HG02870 (cell line): ENCODE measurements around the gene PCNX2.

ENCODE experiments used
- ATAC-seq: cut with Tn5 transposase; IDR thresholded peaks from one replicate; pipeline ENCODE4 v1.9.1; 2021; ENCODE audit warnings: mild to moderate bottlenecking, moderate library complexity; ENCODE audit not compliant: unreplicated experiment

PCNX2 gene

GRCh38 chr1:232942413-232943294, 352.9 kb downstream of the PCNX2 start:
- ATAC-seq: no peak

- no peak for ATAC-seq
Observed at GRCh38 chr1:232940262-232940661, 355.3 kb downstream of the PCNX2 start.

- no peak for ATAC-seq
Observed at GRCh38 chr1:232939748-232940147, 355.8 kb downstream of the PCNX2 start.

GRCh38 chr1:232938926-232939325, 356.6 kb downstream of the PCNX2 start:
- ATAC-seq: no peak

GRCh38 chr1:232937741-232938375, 357.7 kb downstream of the PCNX2 start:
- no peak for ATAC-seq

- ATAC-seq: no peak
Observed at GRCh38 chr1:232936941-232937340, 358.6 kb downstream of the PCNX2 start.
